CD4-positive, alpha-beta T cell treated with Interleukin-15 for 1 hour (primary cell): ENCODE measurements around the gene CMPK2.
"Not testable (repeated sequence)": the region's sequence is repeated elsewhere in the genome, so short reads cannot be mapped to it uniquely, and the experiment has no call there.

Experiments used
- DNase-seq: peaks from one replicate; pipeline ENCODE4 v3.0.0-alpha.2; 2020

The CMPK2 gene

DNA sequence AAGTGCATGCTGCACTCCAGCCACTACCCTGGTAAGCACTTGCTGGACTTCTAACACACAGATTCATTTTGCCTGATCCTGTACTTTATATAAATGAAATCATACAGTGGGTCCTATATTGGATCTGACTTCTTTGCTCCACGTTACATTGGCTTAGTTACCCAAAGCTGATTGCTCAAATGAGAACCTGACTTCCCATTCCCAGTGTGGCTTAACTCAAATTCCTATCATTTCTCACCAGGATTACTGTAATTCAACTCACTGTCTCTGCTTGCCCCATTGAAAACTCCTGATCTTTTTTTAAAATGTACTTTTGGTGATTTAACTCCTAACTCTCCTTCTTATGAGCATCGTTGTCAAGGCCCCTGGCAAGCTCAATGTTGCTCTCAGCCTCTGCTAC is 13.3 kb upstream of the CMPK2 start:
- DNase-seq = no peak

GRCh38 chr2:6878549-6878948 is 12.8 kb upstream of the CMPK2 start:
- no peak for DNase-seq

- DNase-seq = no peak
These were observed 11.9 kb upstream of the CMPK2 start, which contains the start of gene RSAD2 for GRCh38 chr2:6877402-6878304. TSS of gene RSAD2 (plus strand) at chr2:6877777. CDS start at chr2:6877801, 24 bp downstream.

GRCh38 chr2:6876309-6876708 is 10.6 kb upstream of the CMPK2 start:
- no peak for DNase-seq

- no peak for DNase-seq
These were observed 8.3 kb upstream of the CMPK2 start for GRCh38 chr2:6874032-6874431.

DNA sequence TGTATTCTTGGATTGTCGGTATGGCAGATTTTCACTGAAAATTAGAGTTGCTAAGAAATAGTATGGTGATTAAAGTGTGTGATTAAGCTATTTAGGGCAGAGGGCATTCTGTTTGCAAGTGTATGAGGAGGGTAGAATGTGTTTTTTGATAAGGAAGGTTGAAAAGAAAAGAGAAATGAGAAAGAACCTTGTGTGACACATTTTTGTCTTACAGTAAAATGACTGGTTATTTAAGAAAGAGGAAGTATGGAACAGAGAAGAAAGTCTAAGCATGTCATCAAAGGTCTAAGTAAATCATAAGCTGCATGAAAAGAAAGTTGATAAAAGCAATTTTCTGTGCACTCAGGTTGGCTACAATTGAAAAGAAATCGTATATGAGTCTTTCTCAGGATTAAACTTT is 6.7 kb upstream of the CMPK2 start:
- no peak for DNase-seq

DNA sequence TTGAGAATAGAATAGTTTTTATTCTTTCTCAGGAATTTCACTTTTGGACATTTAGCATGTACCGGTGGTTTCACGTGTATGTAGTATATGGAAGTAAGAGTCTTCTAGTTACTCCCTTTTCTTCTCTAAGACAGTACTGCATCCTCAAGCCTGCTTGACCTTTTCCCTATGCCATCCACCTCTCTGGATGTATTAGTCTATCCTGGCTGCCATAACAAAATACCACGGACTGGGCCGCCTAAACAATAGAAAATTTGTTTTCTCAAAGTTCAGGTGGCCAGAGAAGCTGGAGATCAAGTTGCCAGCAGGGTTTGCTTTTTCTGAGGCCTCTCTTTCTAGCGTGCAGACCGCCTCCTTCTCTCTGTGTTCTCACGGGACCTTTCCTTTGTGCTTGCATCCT is 1.3 kb upstream of the CMPK2 start:
- no peak for DNase-seq

DNA sequence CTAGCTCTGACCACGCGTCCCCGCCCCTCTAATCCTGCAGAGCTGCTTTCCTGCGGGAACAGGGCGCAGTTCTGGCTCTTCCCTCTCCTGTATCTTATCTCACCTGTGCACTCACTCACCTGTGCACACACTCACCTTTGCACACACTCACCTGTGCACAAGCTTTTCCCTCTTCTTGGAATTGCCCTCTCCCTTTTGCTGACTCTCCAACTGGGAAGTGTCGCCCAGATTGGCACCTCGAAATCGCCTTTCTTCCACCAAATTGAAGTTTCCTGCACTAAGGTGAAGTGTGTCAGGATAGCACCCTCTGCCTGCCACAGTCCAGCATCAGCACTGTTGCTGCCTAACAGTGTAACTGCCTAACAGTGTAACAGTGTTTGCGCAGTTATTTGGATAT is 566 bp upstream of the CMPK2 start:
- DNase-seq = peak; percentile 37

DNA sequence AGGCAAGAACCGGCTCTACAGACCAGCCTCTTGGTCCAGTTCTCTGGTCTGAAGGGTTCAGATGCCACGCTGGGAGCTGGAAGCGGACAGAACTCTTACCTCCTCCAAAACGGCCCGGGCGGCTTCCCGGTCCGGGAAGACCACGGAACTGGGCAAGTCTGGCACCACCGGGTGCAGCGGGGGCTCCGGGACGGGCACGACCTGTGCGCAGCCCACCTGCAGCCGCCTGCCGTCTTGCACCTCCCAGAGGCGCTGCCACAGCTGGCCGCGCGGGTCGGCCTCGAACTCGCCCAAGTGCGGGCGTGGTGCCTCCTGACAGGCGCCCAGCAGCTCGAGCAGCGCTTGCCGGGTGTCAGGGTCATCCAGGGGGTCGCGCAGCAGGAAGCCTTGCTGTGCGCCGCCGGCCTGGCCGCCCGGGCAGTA is 773 bp downstream of the CMPK2 start:
- DNase-seq = no peak

DNA sequence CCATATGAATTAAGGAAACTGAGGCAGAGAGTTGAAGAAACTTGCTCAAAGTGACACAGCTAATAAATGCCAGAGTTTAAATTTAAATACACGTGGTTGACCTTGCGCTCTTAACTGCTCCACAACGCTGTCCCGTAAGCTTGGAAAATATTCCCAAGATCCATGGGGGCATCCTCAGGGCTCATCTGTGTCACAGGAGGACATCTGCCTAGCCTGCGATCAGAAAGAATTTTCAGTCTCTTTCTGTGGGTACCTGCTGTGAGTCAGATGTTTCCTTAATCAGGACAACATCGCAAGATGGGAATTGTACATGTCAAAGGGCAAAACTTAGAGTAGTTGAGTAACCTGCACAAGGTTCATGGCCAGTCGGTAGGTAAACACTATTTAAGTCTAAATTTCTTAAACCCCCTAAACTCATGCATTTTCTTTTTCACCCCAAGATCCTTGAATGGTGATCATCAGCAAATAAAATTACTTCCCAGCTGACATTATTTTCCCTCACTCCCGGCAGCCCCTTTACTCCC is 1.4 kb downstream of the CMPK2 start:
- no peak for DNase-seq

DNA sequence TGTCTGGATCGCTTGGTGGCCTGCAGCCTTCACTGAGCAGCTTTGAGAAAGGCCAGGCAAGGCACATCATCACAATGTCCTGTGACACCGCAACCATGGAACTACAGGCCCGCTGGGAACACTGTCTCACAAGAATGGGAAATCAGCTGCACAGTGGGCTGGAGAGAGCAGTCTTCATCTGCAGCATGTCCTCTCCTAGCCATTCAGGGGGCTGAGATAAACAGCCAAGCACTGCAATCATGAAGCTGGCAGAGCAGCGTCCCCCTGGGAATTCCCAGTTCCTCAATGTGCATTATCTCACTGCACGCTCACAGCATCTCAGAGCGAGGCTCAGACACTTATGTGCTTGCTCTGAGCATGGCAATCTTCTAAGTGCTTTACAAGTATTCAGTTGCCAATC is 1.9 kb downstream of the CMPK2 start:
- no peak for DNase-seq

DNA sequence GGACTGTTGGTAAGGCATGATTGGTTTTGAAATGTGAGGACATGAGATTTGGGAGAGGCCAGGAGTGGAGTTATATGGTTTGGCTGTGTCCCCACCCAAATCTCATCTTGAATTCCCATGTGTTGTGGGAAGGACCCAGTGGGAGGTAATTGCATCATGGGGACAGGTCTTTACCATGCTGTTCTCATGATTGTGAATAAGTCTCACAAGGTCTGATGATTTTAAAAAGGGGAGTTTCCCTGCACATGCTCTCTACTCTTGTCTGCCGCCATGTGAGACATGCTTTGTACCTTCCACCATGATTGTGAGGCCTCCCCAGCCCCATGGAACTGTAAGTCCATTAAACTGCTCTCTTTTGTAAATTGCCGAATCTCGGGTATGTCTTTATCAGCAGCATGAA is 5.4 kb downstream of the CMPK2 start:
- no peak for DNase-seq

DNA sequence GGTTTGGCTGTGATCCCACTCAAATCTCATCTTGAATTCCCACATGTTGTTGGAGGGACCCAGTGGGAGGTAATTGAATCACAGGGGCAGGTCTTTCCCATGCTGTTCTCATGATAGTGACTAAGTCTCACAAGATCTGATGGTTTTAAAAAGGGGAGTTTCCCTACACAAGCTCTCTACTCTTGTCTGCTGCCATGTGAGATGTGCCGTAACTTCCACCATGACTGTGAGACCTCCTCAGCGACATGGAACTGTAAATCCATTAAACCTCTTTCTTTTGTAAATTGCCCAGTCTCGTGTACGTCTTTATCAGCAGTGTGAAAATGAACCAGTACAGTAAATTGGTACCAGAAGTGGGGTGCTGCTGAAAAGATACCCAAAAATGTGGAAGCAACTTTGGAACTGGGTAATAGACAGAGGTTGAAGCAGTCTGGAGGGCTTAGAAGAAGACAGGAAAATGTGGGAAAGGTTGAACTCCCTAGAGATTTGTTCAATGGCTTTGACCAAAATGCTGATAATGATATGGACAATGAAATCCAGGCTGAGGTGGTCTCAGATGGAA is 7.2 kb downstream of the CMPK2 start:
- DNase-seq = not testable (repeated sequence)

GRCh38 chr2:6856548-6856920 is 9.2 kb downstream of the CMPK2 start:
- no peak for DNase-seq

- no peak for DNase-seq
These were observed 9.7 kb downstream of the CMPK2 start for GRCh38 chr2:6855860-6856547.

DNA sequence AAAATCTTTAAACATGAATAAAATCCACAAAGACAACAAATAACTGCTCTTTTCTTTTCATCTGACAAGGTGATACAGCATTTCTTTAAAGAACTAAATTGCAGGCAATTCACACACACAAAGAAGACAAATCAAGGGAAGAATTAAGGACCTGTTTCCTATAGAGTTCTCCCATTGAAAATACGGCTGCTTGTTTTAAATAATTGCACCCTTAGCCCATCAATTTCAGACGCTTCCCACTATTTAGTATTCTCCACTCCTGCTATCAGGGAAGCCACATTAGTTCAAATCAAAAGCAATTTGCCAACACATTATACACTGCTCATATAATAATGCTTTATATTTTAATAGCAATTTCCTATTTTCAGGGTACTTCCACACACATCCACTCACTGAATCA is 11.3 kb downstream of the CMPK2 start:
- DNase-seq = no peak

DNA sequence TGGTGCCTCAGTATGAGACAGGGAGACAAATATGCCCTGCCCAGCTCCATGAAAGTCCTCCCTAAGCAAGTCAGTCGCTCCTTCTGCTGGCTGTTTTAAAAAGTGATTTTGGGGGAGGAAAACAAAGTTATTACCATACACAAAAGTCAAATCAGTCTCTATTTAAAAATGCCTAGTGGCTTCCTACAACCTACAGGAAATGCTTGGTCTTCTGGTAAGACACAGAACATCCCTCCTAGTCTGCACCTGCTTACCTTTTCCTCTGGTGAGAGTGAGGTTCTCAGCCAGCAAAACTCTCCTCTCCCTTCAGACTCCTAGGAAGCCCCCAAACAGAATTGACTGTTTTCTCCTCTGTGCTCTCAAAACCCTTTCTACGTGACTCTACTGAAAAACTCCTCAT is 13.5 kb downstream of the CMPK2 start:
- DNase-seq = no peak

DNA sequence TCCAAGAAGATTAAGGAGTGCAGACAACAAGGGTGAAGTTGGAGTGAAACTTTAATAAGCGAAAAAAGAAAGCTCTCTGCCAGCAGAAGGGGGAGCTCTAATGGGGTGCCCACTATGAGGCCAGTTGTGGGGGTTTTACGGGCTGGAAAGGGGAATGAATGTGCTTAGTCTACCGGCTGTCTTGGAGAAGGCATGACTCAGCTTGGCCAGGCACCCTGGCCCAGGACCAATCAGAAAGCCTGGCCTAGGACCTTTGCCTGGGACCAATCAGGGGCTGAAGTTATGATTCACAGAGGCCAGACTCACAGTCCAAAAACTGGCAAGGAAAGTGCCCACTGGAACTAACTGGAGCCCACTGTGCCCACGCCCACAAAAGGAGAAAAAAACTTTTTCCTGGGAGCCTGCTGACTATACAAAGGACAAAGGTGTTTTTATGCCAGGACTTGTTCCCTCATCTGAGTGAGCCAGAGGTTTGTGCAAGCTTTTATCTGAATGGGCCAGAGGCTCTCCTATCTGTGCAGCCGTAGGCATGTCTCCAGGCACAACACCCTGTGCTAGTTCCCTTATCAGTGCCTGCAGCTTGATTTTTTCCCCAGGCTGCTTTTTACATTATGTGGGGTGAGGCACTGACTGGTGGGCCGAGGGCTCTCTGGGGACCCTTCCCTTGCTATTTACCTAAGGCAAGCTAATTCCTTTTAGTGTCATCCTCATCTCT is 18.6 kb downstream of the CMPK2 start:
- no peak for DNase-seq

DNA sequence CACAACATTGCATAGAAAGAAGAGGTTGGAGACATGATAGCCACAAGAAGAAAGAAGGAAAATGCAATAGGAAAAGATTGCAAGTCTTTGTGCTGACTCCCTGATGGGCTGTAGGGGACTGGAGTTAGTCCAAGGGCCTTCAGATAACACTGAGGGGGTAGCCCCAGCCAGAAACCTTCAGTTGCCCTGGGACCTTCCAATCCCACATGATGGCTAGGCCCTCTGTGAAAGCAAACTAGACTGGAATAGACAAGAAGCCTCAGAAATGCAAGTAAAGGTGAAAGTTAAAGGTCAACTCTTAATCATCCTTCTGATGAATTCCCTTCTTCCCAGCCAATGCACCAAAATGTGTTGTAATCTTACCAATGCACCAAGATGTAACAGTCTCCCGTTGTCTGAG is 19.2 kb downstream of the CMPK2 start:
- no peak for DNase-seq

- DNase-seq = no peak
These were observed 19.8 kb downstream of the CMPK2 start for GRCh38 chr2:6845903-6846302.

DNA sequence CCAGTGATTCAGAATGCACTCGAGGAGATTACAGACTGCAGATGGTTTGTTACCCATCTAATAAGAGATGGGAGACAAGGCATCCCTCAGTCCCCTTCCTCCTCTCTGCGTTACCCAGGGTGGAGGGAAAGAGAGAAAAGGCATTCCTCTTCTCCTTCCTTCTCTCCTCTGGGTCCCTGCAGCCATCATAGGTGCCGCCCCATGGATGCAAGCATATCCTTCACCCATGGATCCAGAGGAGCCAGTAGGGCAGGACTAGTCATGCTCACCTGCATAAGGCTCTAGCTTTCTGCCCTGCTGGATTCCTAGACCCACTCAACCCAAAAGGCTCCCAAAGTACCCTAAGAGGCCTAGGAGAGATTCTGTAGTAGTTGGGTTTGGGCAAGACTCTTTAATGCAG is 20.4 kb downstream of the CMPK2 start:
- DNase-seq = no peak

- no peak for DNase-seq
These were observed 24.0 kb downstream of the CMPK2 start for GRCh38 chr2:6841537-6842287.
